ENCODE data around the gene ENTREP1.
"Not testable (repeated sequence)": the region's sequence is repeated elsewhere in the genome, so short reads cannot be mapped to it uniquely, and the experiment has no call there.

The ENTREP1 gene

DNA sequence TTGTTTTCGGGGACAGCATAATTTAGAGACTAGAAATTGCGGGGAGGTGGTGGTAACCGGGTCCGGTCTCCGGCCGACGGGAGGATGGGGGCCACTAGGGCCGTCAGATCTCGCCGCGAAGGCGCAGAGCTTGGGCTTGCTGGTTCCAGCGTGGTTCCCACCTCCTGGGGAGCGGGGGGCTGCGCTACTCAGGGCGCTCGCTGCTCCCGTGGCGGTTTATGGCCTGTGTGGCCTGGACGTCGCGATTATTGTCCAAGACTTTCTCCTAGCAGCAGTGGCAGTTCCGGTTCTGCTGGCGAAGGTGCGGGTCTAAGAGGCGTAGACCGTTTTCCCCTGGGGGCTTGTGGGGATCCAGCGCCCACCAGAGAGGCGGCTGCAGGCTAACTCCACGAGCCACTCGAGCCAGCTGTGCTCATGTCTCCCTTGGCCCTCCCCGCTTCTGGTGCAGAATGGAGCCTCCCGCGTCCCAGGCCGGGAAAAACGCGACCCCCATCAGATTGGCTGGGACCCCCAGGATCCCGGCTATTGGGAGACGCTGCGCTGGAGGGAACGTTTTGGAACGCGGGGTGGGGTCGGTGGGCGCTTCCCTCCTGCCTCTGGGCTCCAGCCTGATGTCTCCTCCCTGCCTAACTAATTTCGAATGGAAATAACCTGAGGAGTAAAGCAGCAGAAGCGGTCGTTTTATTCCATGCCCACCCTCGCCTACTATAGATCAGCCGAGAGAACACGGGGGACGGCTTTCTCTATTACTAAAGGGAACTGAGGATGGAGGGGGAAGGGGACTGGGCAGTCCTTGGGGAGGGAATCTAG, 87.1 kb downstream of the ENTREP1 start:
- DNase-seq (ENCODE audit: low spot score), result no peak

DNA sequence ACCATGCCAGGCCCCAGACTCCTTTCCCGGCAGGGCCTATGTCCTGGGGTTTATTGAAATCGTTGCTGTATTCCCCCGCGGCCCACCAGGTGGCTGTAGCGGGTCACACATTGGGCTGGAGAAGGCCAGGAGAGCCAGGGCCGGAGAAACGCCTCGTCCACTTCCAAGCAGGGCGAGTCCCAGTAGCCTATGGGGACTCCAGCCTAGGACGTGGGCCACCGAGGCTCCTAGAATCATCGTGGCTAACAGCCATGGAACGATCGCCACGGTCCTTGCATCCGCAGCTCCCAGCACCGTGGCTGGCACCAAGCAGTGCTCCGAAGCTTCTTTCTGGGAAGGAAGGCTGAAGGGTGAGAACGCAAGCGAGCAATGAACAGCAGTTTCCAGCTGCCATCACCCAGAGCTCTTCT, 87.7 kb downstream of the ENTREP1 start:
- peak; percentile 92 for DNase-seq (ENCODE audit: low spot score)

DNA sequence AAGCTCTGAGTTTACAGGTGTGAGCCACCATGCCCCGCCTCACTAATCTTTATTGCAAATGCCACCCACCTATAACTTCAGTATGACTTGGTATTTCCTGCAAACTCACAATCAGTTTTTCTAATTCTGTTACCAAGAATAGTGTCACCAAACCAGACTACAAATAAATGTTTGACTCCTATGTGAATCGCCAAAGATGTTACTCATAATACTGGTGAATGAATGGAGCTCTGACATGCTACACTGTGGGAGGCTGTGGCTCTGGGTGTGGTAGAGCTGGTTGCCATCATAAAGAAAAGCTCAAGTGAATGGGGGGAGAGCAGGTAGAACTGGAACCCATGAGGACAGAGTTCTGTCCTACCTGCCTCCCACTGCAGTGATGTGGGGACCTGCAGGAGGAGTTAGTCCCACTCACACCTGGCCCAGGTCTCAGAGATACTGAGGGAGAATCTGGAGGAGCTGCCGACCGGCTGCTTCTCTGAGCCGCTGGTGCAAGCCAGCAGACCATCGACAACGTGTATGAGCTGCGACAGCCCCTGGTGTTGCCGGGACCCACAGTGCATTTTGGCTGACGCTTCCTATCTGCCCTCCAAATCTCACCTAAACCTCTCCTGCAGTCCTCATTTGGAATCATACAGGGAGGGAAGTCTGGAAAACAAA, 95.7 kb downstream of the ENTREP1 start:
- no peak for DNase-seq (ENCODE audit: low spot score)

DNA sequence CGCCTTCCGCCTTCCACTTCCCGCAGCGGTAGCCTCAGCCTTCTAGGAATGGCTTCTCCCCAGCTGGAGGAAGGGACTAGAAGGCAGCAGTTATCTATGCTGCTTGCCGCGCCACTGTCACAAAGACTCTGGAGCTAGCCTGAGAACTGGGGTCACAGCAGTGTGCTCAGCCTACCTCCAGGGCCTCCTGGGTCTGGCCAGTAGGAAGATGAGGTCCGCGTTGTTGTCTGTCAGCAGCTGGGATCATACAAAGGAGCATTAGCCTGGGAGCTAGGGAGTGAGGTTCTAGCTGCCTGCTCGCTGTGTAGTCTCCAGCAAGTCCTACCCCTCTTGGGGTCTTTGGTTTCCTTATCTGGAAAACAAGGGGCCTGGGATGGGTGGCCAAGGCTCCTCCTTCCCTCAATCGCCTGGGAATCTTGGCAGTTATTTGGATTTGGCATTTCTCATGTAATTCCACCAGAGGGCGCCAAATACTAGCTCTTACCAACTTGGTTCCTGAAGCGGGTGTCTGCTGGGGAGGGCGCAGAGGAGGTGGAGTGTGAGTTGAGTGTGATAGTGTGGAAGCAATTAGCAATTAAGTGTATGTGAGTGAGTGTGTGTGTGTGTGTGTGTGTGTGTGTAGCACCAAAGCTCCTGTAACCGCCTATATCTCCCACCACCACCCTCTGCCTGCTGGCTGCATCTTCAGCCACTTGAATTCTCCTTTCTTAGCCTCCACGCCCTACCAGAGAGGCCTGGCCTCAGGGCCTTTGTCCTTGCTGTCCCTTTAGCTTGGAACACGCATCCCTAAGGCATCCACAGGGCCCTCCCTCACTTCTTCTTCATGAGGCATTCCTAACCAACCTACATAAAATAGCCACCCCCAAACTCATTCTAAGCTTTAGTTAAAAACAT, 97.1 kb downstream of the ENTREP1 start:
- DNase-seq (ENCODE audit: low spot score), result peak; percentile 89

DNA sequence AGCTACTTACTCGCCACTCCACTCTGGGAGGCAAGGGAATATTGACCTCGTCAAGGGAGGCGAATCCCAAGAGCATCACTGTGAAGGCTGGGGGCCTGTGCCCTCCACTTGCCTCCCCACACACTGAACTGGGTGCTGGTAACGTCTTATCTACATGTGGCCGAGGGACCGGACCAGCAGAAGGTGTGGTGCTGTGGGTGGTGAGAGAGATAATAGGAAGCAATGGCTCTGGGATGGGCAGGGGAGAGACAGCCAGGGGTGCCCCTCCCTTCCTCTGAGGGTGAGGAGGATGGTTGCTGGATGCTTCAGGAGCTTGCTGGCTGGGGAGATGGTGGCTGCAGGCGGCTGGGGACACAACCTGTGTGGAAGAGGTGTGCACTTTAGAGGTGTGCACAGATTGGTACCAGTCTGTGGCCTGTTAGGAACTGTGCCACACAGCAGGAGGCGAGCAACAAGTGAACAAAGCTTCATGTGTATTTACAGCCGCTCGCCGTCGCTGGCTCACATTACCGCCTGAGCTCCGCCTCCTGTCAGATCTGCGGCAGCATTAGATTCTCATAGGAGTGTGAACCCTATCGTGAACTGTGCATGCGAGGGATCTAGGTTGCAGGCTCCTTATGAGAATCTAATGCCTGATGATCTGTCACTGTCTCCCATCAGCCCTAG, 100.3 kb downstream of the ENTREP1 start:
- no peak for DNase-seq (ENCODE audit: low spot score)

DNA sequence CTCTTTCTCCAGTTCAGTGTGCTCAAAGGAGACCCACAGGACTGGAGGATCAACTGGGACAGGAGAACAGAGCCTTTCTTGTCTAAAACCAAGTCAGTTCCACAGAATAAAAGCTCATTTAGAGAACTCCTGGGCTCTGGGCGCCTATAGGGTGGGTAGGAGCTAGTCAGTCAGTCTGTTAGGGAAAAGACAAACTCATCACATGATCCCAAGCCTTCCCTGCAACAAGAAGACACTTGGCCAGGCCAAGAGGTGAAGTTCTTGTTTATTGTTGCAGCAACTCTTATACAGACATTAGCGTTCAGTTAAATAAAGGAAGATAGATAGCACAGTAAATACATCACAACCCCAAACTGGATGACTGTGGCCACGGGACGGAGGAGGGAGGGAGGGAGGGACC, 102.3 kb downstream of the ENTREP1 start:
- DNase-seq (ENCODE audit: low spot score), result no peak

DNA sequence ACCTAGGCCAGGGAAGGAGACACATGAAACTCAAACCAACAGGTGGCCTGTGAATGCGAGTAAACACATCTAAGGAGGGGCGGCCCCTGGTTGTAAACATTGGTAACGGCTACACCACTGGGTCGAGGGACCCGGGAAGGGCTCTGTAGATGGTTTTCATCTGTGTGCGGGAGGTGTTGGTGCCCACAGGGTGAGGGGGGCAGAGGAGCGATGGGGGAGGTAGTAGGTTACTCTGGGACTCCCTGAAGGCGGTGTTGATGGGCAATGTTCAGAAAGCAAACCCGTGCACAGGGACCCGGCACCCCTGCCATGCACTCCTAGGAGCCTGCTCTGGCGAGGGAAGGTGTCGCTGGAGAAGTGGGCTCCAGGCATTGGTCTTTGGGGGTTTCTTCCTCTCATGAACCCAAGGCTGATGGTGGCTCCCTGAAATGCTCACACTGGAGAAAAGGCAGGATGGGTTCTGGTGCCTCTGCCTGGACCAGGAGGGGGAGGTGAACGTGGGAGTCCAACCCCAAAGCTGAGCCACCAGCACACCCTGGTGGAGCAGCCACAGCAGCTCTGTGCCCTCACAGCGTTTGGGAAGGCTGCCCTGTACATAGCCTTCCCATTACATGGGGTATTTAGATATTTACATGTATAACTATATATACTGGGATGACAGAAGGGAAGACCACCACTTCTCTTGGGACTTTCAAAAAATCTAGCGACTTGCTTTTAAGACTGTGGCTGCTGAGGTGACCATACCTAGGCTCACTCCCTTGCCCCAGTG, 103.2 kb downstream of the ENTREP1 start:
- DNase-seq (ENCODE audit: low spot score), result no peak

DNA sequence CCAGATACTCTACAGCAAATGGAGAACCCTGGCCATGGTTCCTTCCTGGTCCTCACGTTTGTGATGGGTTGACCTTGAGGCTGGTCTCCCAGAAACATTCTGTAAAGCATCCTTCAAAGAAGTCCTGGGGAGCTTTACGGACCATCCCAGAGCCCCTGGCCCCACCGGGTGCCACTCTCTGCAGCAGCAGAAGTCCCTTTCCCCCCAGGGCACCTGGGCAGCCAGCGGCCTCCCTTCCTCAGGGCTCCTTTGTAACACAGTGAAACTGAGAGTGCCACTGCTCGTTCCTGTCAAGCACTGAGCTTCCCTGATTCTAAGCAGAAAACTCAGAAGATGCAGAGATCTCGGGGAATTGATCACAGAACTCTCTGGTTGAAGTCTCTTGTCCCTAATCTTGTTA, 104.3 kb downstream of the ENTREP1 start:
- no peak for DNase-seq (ENCODE audit: low spot score)

DNA sequence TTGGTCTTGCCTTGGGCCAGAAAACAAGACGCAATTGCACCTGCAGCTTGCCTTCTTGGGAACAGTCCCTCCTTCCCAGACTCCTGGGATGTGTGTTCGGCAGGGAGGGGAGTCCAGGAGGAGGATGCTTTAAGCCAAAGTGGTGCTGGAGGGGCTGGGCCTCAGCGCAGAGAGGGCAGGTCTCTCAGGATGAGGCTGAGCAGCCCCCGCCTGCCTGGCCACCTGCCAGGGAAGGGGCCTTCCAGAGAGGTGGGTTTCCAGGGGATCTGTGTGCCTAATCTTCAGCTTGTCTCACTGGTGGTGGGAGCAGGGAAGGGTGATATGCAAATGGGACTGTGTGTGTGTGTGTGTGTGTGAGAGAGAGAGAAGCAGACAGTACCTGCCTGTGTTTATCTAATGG, 105.2 kb downstream of the ENTREP1 start:
- DNase-seq (ENCODE audit: low spot score), result no peak

DNA sequence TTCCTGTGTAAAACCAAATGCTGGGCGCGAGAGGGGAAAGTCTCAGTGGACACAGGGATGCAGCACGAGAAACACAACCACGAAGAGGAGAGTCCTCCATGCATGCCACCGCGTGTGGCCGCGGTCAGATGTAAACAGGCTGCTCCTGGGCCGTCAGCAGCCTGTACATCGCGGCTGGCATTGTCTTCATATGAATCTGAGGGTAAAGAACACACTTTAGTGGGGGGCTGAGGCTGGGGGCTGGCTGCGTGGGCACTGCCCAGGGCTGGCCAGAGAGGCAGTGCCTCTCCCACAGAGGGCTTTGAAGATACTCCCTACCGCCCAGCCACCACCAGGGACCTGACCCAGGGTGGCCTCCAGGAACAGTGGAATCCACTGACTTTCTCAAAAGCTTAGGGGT, 106.2 kb downstream of the ENTREP1 start:
- no peak for DNase-seq (ENCODE audit: low spot score)

DNA sequence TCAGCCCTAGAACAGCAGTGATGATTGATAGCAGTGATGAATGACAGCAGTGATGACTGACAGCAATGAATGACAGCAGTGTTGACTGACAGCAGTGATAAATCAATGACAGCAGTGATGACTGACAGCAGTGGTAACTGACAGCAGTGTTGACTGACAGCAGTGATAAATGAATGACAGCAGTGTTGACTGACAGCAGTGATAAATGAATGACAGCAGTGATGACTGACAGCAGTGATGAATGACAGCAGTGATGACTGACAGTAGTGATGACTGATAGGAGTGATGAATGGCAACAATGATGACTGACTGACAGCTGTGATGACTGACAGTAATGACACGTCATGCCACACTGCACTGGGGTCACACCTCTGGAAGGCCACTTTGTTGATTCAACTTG, 106.8 kb downstream of the ENTREP1 start:
- DNase-seq (ENCODE audit: low spot score), result no peak

DNA sequence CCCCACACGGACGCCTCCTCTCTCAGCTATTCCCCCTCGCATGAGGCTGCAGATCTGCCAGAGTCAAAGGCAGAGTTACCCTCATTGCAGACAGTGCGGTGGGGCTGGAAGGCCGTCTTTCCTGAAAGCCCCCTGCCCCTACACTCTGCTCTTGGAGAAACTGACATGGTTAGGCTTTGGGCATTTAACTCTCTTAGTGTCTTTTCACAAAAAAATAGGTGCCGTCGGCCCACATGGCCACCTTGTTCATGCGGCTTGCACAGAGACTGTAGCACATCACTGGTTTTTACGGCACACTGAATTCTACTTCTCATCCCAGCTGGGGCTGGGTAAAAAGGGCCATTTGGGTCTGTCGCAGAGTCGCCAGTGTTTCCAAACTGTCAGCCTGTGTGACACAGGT, 107.6 kb downstream of the ENTREP1 start:
- DNase-seq (ENCODE audit: low spot score), result no peak

DNA sequence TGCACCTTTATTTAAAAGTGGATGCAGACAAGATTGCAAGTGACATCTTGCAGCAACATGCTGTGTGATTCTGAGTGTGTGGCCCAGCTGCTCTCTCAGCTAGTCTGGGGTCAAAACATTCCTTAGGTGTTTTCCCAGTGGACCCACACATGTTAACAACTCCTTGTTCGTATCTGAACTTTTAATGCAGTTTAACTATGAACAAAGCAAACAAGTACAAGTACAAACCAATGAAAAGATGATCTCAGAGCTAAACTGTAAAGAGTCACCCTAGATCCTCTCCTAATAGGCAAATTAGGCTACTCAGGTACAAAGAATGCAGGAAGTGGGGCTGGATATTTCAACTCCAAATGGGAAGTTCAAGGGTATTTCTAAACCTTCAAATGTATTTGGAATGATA, 108.4 kb downstream of the ENTREP1 start:
- DNase-seq (ENCODE audit: low spot score), result peak; percentile 51

DNA sequence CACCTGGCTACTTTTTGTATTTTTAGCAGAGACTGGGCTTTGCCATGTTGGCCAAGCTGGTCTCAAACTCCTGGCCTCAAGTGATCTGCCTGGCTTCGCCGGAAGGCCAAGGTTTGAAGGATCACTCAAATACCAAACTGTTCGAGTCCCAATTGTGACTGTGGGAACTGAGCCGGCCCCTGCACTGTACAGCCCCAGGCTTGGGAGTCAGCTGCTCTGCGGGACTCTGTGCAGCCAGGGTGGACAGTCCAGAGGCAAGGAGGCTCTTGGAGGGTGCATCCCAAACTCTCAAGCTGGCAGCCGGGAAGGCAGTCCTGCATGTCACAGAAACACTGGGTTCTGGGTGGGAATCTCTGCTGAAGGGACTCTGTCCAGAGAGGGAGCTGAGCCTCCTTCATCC, 109.0 kb downstream of the ENTREP1 start:
- DNase-seq (ENCODE audit: low spot score), result no peak

DNA sequence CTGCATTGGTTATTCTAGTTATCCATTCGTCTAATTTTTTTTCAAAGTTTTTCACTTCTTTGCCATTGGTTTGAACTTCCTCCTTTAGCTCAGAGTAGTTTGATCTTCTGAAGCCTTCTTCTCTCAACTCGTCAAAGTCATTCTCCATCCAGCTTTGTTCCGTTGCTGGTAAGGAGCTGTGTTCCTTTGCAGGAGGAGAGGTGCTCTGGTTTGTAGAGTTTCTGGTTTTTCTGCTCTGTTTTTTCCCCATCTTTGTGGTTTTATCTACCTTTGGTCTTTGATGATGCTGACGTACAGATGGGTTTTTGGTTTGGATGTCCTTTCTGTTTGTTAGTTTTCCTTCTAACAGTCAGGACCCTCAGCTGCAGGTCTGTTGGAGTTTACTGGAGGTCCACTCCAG, 114.6 kb downstream of the ENTREP1 start:
- not testable (repeated sequence) for DNase-seq (ENCODE audit: low spot score)

DNA sequence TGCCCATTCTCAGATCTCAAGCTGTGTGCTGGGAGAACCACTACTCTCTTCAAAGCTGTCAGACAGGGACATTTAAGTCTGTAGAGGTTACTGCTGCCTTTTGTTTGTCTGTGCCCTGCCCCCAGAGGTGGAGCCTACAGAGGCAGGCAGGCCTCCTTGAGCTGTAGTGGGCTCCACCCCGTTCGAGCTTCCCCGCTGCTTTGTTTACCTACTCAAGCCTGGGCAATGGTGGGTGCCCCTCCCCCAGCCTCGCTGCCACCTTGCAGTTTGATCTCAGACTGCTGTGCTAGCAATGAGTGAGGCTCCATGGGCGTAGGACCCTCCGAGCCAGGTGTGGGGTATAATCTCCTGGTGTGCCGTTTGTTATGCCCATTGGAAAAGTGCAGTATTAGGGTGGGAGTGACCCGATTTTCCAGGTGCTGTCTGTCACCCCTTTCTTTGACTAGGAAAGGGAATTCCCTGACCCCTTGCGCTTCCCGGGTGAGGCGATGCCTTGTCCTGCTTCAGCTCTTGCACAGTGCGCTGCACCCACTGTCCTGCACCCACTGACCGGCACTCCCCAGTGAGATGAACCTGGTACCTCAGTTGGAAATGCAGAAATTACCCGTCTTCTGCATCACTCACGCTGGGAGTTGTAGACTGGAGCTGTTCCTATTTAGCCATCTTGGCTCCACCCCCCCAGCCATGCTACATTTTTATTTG, 115.4 kb downstream of the ENTREP1 start:
- not testable (repeated sequence) for DNase-seq (ENCODE audit: low spot score)

All from GM03348 (cell line).